ENCODE results near the gene IRF7.

- no peak for TF ChIP-seq CTCF (conservative IDR thresholded peaks at IDR 0.05; ENCODE audit: low read depth, low read length)
- TF ChIP-seq EZH2 (IDR thresholded peaks at IDR 0.05; ENCODE audit: low read length, unreplicated experiment), result no peak
- TF ChIP-seq EZH2phosphoT487 (IDR thresholded peaks at IDR 0.05; ENCODE audit: borderline replicate concordance, low read length), result no peak
Measured at GRCh38 chr11:577611-577894, 38.2 kb downstream of the IRF7 start.
